HepG2 (cell line): ENCODE data around the gene ZKSCAN1. TPM values are rescaled to one million over a fixed set of nuclear protein-coding genes. Genes with fewer than 3 reads are reported as not detected.

Experiments used
- ATAC-seq: fragments of 200-7000 bp; cut with Tn5 transposase; 3 replicates; pipeline ENCODE4 v1.9.1; 2020; ENCODE audit warnings: mild to moderate bottlenecking, moderate library complexity
- BruUV-seq: library from RNA; stranded (reverse); fragments of 400-500 nt; replicated peaks from 2 replicates; lab custom pipeline; 2021; lab: Mats Ljungman, UMichigan
- CTCF ChIA-PET: fragments of 300-600 bp; formaldehyde crosslinking; extraction: SDS; loops from one replicate; lab custom pipeline; 2021; ENCODE audit warnings: low total read pairs, inconsistent platforms, low intra/inter-chr PET ratio; lab: Yijun Ruan, JAX
- POLR2A ChIA-PET: fragments of 350-600 bp; sonication (Branson Sonifier 250); formaldehyde crosslinking; loops from one replicate; lab custom pipeline; 2020; ENCODE audit warnings: antibody characterized with exemption, inconsistent platforms; lab: Yijun Ruan, JAX
- DNase-seq: peaks from one replicate; pipeline ENCODE4 v3.0.0-alpha.2; 2015; ENCODE audit warnings: low spot score
- FAIRE-seq: peaks from 3 replicates; lab custom pipeline; 2011; peaks lifted over from hg19 to GRCh38; lab: Jason Lieb, UNC
- H2AFZ ChIP-seq: one replicate; pipeline ENCODE4 v1.6.1; 2011; ENCODE audit warnings: low read length, inconsistent platforms
- H3K27ac ChIP-seq: fragments of 300-600 bp; 3 replicates; pipeline ENCODE4 v1.8.0; 2011; ENCODE audit warnings: mixed run types, mild to moderate bottlenecking, mixed read lengths, low read length, inconsistent platforms; ENCODE audit not compliant: insufficient read depth; ENCODE audit errors: extremely low read length
- H3K27me3 ChIP-seq, 2 experiments: fragments of 200-600 bp in 1 of 2; 2 replicates in 1 of 2; 3 replicates in 1 of 2; pipeline versions ENCODE4 v1.6.0 to v1.8.0; 2011; ENCODE audit warnings: low read length in 2 of 2, mild to moderate bottlenecking in 2 of 2, moderate library complexity in 2 of 2, inconsistent platforms in 1 of 2; ENCODE audit not compliant: insufficient read depth in 2 of 2, control insufficient read depth in 1 of 2
- H3K36me3 ChIP-seq, 2 experiments: fragments of 200-600 bp in 1 of 2; replicated peaks in 1 of 2; 2 replicates in 1 of 2; 3 replicates in 1 of 2; pipeline versions ENCODE4 v1.5.1 to v1.8.0; 2011; ENCODE audit warnings: low read length in 2 of 2, inconsistent platforms in 1 of 2; ENCODE audit not compliant: insufficient read depth in 2 of 2, control insufficient read depth in 1 of 2
- H3K4me1 ChIP-seq: 2 replicates; pipeline ENCODE4 v1.5.1; 2012; ENCODE audit warnings: low read length, inconsistent platforms; ENCODE audit not compliant: insufficient read depth
- H3K4me2 ChIP-seq: 2 replicates; pipeline ENCODE4 v1.6.0; 2011; ENCODE audit warnings: low read depth, low read length, inconsistent platforms
- H3K4me3 ChIP-seq, 3 experiments: fragments of 200-600 bp in 1 of 3; sonication (generic), shearing (Covaris generic) in 1 of 3; replicated peaks in 1 of 3; 2 replicates each; pipeline ENCODE4 v1.5.1; 2011 to 2016; ENCODE audit warnings: low read length in 3 of 3, inconsistent platforms in 2 of 3, low read depth in 2 of 3, mild to moderate bottlenecking in 2 of 3, control low read depth in 1 of 3, mixed read lengths in 1 of 3; ENCODE audit not compliant: insufficient read depth in 1 of 3
- H3K79me2 ChIP-seq: one replicate; pipeline ENCODE4 v1.6.1; 2011; ENCODE audit warnings: low read length, inconsistent platforms; ENCODE audit not compliant: insufficient read depth
- H3K9ac ChIP-seq: 2 replicates; pipeline ENCODE4 v1.6.0; 2011; ENCODE audit warnings: mild to moderate bottlenecking, low read depth, low read length, inconsistent platforms; ENCODE audit not compliant: insufficient read depth
- H3K9me3 ChIP-seq: 2 replicates; pipeline ENCODE4 v1.5.1; 2012; ENCODE audit warnings: mild to moderate bottlenecking, low read length
- H4K20me1 ChIP-seq: 2 replicates; pipeline ENCODE4 v1.6.0; 2011; ENCODE audit warnings: inconsistent platforms, mild to moderate bottlenecking, low read length, moderate library complexity; ENCODE audit not compliant: insufficient read depth
- DNMT1 ChIP-seq: sonication (generic); formaldehyde crosslinking; IDR thresholded peaks from 2 replicates; pipeline ENCODE4 v1.5.1; 2020; ENCODE audit warnings: mild to moderate bottlenecking, missing genetic modification reagents
- EEA1 ChIP-seq: sonication (generic); formaldehyde crosslinking; IDR thresholded peaks from 2 replicates; pipeline ENCODE4 v1.5.1; 2020; ENCODE audit warnings: mild to moderate bottlenecking, missing genetic modification reagents, borderline replicate concordance
- FOXK1 ChIP-seq: sonication (generic); formaldehyde crosslinking; IDR thresholded peaks from 2 replicates; pipeline ENCODE4 v1.4.0; 2020; ENCODE audit warnings: low read depth, missing genetic modification reagents, borderline replicate concordance
- GLMP ChIP-seq: sonication (generic); formaldehyde crosslinking; IDR thresholded peaks from 2 replicates; pipeline ENCODE4 v1.9.0; 2021; ENCODE audit warnings: missing genetic modification reagents, mild to moderate bottlenecking, borderline replicate concordance
- GTF2F1 ChIP-seq: fragments of 150-350 bp; IDR thresholded peaks from 2 replicates; pipeline ENCODE4 v1.6.1; 2014; ENCODE audit warnings: low read length
- HMGA1 ChIP-seq: sonication (generic); formaldehyde crosslinking; conservative IDR thresholded peaks from 2 replicates; pipeline ENCODE4 v1.4.0; 2020; ENCODE audit warnings: missing genetic modification reagents
- MYNN ChIP-seq: sonication (generic); formaldehyde crosslinking; IDR thresholded peaks from 2 replicates; pipeline ENCODE4 v1.4.0; 2020; ENCODE audit warnings: mild to moderate bottlenecking, low read depth, missing genetic modification reagents
- NFYB ChIP-seq: sonication (generic); formaldehyde crosslinking; IDR thresholded peaks from 2 replicates; pipeline ENCODE4 v1.4.0; 2020; ENCODE audit warnings: missing genetic modification reagents
- PCBP2 ChIP-seq: fragments of 200-400 bp; formaldehyde crosslinking; optimal IDR thresholded peaks from 2 replicates; pipeline ENCODE3; 2018; ENCODE audit warnings: low read length, low read depth; ENCODE audit not compliant: poor library complexity, severe bottlenecking
- SP140L ChIP-seq: sonication (generic); formaldehyde crosslinking; IDR thresholded peaks from 2 replicates; pipeline ENCODE4 v1.4.0; 2020; ENCODE audit warnings: missing genetic modification reagents, borderline replicate concordance
- SRY ChIP-seq: sonication (generic); formaldehyde crosslinking; IDR thresholded peaks from 2 replicates; pipeline ENCODE4 v1.8.0; 2022; ENCODE audit warnings: mild to moderate bottlenecking, missing genetic modification reagents
- ZNF343 ChIP-seq: sonication (generic); formaldehyde crosslinking; IDR thresholded peaks from 2 replicates; pipeline ENCODE4 v1.4.0; 2020; ENCODE audit warnings: mild to moderate bottlenecking, missing genetic modification reagents
- ZNF414 ChIP-seq: sonication (generic); formaldehyde crosslinking; IDR thresholded peaks from 2 replicates; pipeline ENCODE4 v1.5.0; 2020; ENCODE audit warnings: missing genetic modification reagents
- ZNF562 ChIP-seq: sonication (generic); formaldehyde crosslinking; IDR thresholded peaks from 2 replicates; pipeline ENCODE4 v1.8.0; 2022; ENCODE audit warnings: missing genetic modification reagents, borderline replicate concordance
- ZNF670 ChIP-seq: sonication (generic); formaldehyde crosslinking; IDR thresholded peaks from 2 replicates; pipeline ENCODE4 v1.8.0; 2022; ENCODE audit warnings: mild to moderate bottlenecking, missing genetic modification reagents, borderline replicate concordance
- WGBS: methylation state at CpG from one replicate; pipeline ENCODE4 v1.1.6; 2017; ENCODE audit warnings: low lambda C conversion rate; 5-methylcytosine and 5-hydroxymethylcytosine counted together
- in situ Hi-C: cut with HindIII; loops from 2 replicates; pipeline ENCODE4 v1.10.0; 2017; ENCODE audit warnings: low pct_unique_long_range_greater_than_20kb; ENCODE audit not compliant: extremely low pct_ligation_motif_present
- intact Hi-C: fragments of 100-400 bp; cut with micrococcal nuclease; formaldehyde crosslinking; loops from one replicate; pipeline ENCODE4 v1.10.0; 2022; ENCODE audit not compliant: unreplicated experiment
- polyA plus RNA-seq, 8 experiments: library from polyadenylated mRNA; depleted of rRNA in 3 of 8; stranded (reverse) in 7 of 8; unstranded in 1 of 8; fragments of >200 nt; fragmentation: Illumina TruSeq in 4 of 8; extraction: Trizol in 4 of 8; gene quantifications; 2 replicates each; pipeline versions ENCODE4 v1.2.1 to v1.2.3, GENCODE V29; 2011 to 2016; ENCODE audit warnings: low read depth in 4 of 8, missing spikeins in 1 of 8, mixed read lengths in 1 of 8; ENCODE audit not compliant: insufficient read depth in 1 of 8
- total RNA-seq, 5 experiments: library from RNA; depleted of rRNA; stranded (reverse); fragments of >200 nt; fragmentation: Illumina TruSeq; extraction: Trizol; gene quantifications; 2 replicates each; pipeline ENCODE4 v1.2.3, GENCODE V29; 2016; ENCODE audit warnings: low read depth in 1 of 5
- TF ChIP-seq, protein P1 (sequence below): sonication (generic); formaldehyde crosslinking; IDR thresholded peaks from 2 replicates; pipeline ENCODE4 v1.8.1; 2023; ENCODE audit warnings: mild to moderate bottlenecking, moderate library complexity, missing genetic modification reagents
- TF ChIP-seq, protein P2 (sequence below): sonication (generic); formaldehyde crosslinking; IDR thresholded peaks from 2 replicates; pipeline ENCODE4 v1.9.0; 2022; ENCODE audit warnings: low read depth, missing genetic modification reagents
- TF ChIP-seq, protein P3 (sequence below): sonication (generic); formaldehyde crosslinking; IDR thresholded peaks from 2 replicates; pipeline ENCODE4 v1.4.0; 2020; ENCODE audit warnings: missing genetic modification reagents

The ZKSCAN1 gene
- total and polyA plus RNA-seq, 2 of the 13 experiments (the other 11 are each of a cell fraction or from before 2014, with no cell fraction given): 46.4 to 60.6 TPM

- intact Hi-C loops (no loop called here), in situ Hi-C loops (no loop called here)
- ATAC-seq (no peak), DNase-seq (no peak), FAIRE-seq (no peak)
- WGBS: 87% methylated on average over 4 of the region's 4 CpGs
- Histone ChIP-seq H3K4me3 (no peak overlapping the region; a peak in 1 of 6 replicates), H3K27me3 (no peaks in the 10 kb centered on the region), H3K36me3 (no peaks in the 10 kb centered on the region), H3K9ac (no peak overlapping the region), H2AFZ (no peak overlapping the region), H4K20me1 (no peaks in the 10 kb centered on the region), H3K4me2 (no peak overlapping the region; the same call in 1 of the 2 replicates), H3K79me2 (peaks cover 6% of the 10 kb centered on the region), H3K9me3 (no peaks in the 10 kb centered on the region), H3K4me1 (peaks cover 29% of the 10 kb centered on the region), H3K27ac (no peak overlapping the region)
- POLR2A ChIA-PET: no interaction called here
- no TSS peak for BruUV-seq
- CTCF ChIA-PET: interaction anchor here (1.9 kb wide), 1 partner anchor 55 kb away, joined by 6 read pairs; no protein-coding TSS in a partner anchor
- TF ChIP-seq MYNN (no peak), HMGA1 (CRISPR knock-in tag) (no peak), EEA1 (CRISPR knock-in tag) (no peak), FOXK1 (CRISPR knock-in tag) (no peak), SP140L (CRISPR knock-in tag) (no peak), ZNF670 (CRISPR knock-in tag) (no peak), SRY (CRISPR knock-in tag) (no peak), ZNF562 (CRISPR knock-in tag) (no peak), GTF2F1 (no peak), DNMT1 (no peak), ZNF414 (no peak), PCBP2 (no peak), GLMP (CRISPR knock-in tag) (no peak), NFYB (no peak), ZNF343 (CRISPR knock-in tag) (no peak)
- TF ChIP-seq, protein P1, sequence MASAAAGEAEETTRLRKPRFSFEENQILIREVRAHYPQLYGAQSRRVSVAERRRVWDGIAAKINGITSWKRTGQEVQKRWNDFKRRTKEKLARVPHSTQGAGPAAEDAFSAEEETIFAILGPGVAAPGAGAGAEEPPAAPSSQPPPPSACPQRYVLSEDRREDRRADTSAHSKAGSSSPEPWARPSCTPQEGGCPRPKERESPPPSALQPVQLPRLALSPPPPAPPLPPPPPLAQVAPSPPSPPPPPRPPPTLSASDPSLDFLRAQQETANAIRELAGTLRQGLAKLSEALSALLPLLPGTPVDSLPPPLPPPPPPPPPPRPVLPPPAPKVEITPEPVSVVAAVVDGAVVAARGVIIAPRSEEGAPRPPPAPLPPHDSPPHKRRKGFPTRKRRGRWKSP (CRISPR knock-in tag): no peak
- TF ChIP-seq, protein P2, sequence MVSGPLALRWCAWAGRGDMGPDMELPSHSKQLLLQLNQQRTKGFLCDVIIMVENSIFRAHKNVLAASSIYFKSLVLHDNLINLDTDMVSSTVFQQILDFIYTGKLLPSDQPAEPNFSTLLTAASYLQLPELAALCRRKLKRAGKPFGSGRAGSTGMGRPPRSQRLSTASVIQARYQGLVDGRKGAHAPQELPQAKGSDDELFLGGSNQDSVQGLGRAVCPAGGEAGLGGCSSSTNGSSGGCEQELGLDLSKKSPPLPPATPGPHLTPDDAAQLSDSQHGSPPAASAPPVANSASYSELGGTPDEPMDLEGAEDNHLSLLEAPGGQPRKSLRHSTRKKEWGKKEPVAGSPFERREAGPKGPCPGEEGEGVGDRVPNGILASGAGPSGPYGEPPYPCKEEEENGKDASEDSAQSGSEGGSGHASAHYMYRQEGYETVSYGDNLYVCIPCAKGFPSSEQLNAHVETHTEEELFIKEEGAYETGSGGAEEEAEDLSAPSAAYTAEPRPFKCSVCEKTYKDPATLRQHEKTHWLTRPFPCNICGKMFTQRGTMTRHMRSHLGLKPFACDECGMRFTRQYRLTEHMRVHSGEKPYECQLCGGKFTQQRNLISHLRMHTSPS (CRISPR knock-in tag): no peak
- TF ChIP-seq, protein P3, sequence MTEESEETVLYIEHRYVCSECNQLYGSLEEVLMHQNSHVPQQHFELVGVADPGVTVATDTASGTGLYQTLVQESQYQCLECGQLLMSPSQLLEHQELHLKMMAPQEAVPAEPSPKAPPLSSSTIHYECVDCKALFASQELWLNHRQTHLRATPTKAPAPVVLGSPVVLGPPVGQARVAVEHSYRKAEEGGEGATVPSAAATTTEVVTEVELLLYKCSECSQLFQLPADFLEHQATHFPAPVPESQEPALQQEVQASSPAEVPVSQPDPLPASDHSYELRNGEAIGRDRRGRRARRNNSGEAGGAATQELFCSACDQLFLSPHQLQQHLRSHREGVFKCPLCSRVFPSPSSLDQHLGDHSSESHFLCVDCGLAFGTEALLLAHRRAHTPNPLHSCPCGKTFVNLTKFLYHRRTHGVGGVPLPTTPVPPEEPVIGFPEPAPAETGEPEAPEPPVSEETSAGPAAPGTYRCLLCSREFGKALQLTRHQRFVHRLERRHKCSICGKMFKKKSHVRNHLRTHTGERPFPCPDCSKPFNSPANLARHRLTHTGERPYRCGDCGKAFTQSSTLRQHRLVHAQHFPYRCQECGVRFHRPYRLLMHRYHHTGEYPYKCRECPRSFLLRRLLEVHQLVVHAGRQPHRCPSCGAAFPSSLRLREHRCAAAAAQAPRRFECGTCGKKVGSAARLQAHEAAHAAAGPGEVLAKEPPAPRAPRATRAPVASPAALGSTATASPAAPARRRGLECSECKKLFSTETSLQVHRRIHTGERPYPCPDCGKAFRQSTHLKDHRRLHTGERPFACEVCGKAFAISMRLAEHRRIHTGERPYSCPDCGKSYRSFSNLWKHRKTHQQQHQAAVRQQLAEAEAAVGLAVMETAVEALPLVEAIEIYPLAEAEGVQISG: no peak
These were observed 33.3 kb downstream of the ZKSCAN1 start for GRCh38 chr7:100048680-100049079.
